ENCODE data around the gene TMEM140. TPM values are rescaled to one million over a fixed set of nuclear protein-coding genes. Genes with fewer than 3 reads are reported as not detected.

TMEM140 gene
- total and polyA plus RNA-seq, 2 experiments from 2014 or later, result 20.8 to 23.1 TPM

- H3K79me2 ChIP-seq, result no peaks in the 10 kb centered on the region
- no peaks in the 10 kb centered on the region for H3K27me3 ChIP-seq
- no peak overlapping the region for H3K4me3 ChIP-seq
- no peak overlapping the region for H3K4me2 ChIP-seq
- H3K27ac ChIP-seq, result no peak overlapping the region
- H3K9me2 ChIP-seq (replicated peaks; ENCODE audit: insufficient read depth), result no peaks in the 10 kb centered on the region
- no peak overlapping the region for H2AFZ ChIP-seq
- WGBS (ENCODE audit: low lambda C conversion rate, missing lambda C conversion rate), result 76% methylated on average over 8 of the region's 8 CpGs
- H3K4me1 ChIP-seq (ENCODE audit: insufficient read depth), result no peaks in the 10 kb centered on the region
- peaks cover 4% of the 10 kb centered on the region for H3K36me3 ChIP-seq (replicated peaks; ENCODE audit: insufficient read depth, low read depth)
- TF ChIP-seq EZH2 (IDR thresholded peaks at IDR 0.05; ENCODE audit: borderline replicate concordance), result no peak
- no peak for TF ChIP-seq CTCF (IDR thresholded peaks at IDR 0.05; ENCODE audit: poor library complexity)
- TF ChIP-seq EZH2phosphoT487 (IDR thresholded peaks at IDR 0.05; ENCODE audit: low read depth, severe bottlenecking, unreplicated experiment), result no peak
- no peaks in the 10 kb centered on the region for H4K20me1 ChIP-seq (ENCODE audit: insufficient read depth, poor library complexity, severe bottlenecking)
- no peak for DNase-seq (ENCODE audit: low spot score)
- H3K9me3 ChIP-seq (ENCODE audit: low read depth), result peaks cover 17% of the 10 kb centered on the region
Observed at GRCh38 chr7:135179321-135179925, 31.6 kb downstream of the TMEM140 start.

- no peaks in the 10 kb centered on the region for H3K79me2 ChIP-seq
- H3K27ac ChIP-seq, result no peak overlapping the region
- no peaks in the 10 kb centered on the region for H3K4me1 ChIP-seq (ENCODE audit: insufficient read depth)
- WGBS (ENCODE audit: low lambda C conversion rate, missing lambda C conversion rate), result 96% methylated on average over 5 of the region's 5 CpGs
- H3K9me3 ChIP-seq (ENCODE audit: low read depth), result peaks cover 17% of the 10 kb centered on the region
- H3K4me3 ChIP-seq, result no peak overlapping the region
- H3K36me3 ChIP-seq (replicated peaks; ENCODE audit: insufficient read depth, low read depth), result peaks cover 4% of the 10 kb centered on the region
- H2AFZ ChIP-seq, result no peak overlapping the region
- no peak overlapping the region for H3K4me2 ChIP-seq
- no peaks in the 10 kb centered on the region for H4K20me1 ChIP-seq (ENCODE audit: insufficient read depth, poor library complexity, severe bottlenecking)
- DNase-seq (ENCODE audit: low spot score), result no peak
- no peaks in the 10 kb centered on the region for H3K27me3 ChIP-seq
- TF ChIP-seq EZH2 (IDR thresholded peaks at IDR 0.05; ENCODE audit: borderline replicate concordance) (no peak), EZH2phosphoT487 (IDR thresholded peaks at IDR 0.05; ENCODE audit: low read depth, severe bottlenecking, unreplicated experiment) (no peak), CTCF (IDR thresholded peaks at IDR 0.05; ENCODE audit: poor library complexity) (no peak)
- H3K9me2 ChIP-seq (replicated peaks; ENCODE audit: insufficient read depth), result no peaks in the 10 kb centered on the region
Observed at GRCh38 chr7:135180122-135180521, 32.2 kb downstream of the TMEM140 start.

- no peaks in the 10 kb centered on the region for H3K27me3 ChIP-seq
- no peak overlapping the region for H3K4me2 ChIP-seq
- H3K79me2 ChIP-seq, result no peaks in the 10 kb centered on the region
- H2AFZ ChIP-seq, result no peak overlapping the region
- DNase-seq (ENCODE audit: low spot score), result no peak
- no peaks in the 10 kb centered on the region for H3K9me2 ChIP-seq (replicated peaks; ENCODE audit: insufficient read depth)
- H4K20me1 ChIP-seq (ENCODE audit: insufficient read depth, poor library complexity, severe bottlenecking), result no peaks in the 10 kb centered on the region
- H3K27ac ChIP-seq, result no peak overlapping the region
- peaks cover 4% of the 10 kb centered on the region for H3K36me3 ChIP-seq (replicated peaks; ENCODE audit: insufficient read depth, low read depth)
- WGBS (ENCODE audit: low lambda C conversion rate, missing lambda C conversion rate), result 91% methylated on average over 3 of the region's 3 CpGs
- H3K4me3 ChIP-seq, result no peak overlapping the region
- no peaks in the 10 kb centered on the region for H3K4me1 ChIP-seq (ENCODE audit: insufficient read depth)
- TF ChIP-seq EZH2 (IDR thresholded peaks at IDR 0.05; ENCODE audit: borderline replicate concordance) (no peak), EZH2phosphoT487 (IDR thresholded peaks at IDR 0.05; ENCODE audit: low read depth, severe bottlenecking, unreplicated experiment) (no peak), CTCF (IDR thresholded peaks at IDR 0.05; ENCODE audit: poor library complexity) (no peak)
- H3K9me3 ChIP-seq (ENCODE audit: low read depth), result peaks cover 17% of the 10 kb centered on the region
Observed at GRCh38 chr7:135181261-135181928, 33.5 kb downstream of the TMEM140 start.

Measured in hepatocyte (in vitro differentiated cells).